Eye (tissue), 1 donor: ENCODE results near the gene TAPBPL.
A peak's percentile ranks its signal among the peaks of the same experiment; 100 is the strongest.
"Not testable (repeated sequence)": the region's sequence is repeated elsewhere in the genome, so short reads cannot be mapped to it uniquely, and the experiment has no call there.

Experiments used
- DNase-seq: peaks from one replicate; pipeline ENCODE4 v3.0.0-alpha.2; 2015

TAPBPL gene

DNA sequence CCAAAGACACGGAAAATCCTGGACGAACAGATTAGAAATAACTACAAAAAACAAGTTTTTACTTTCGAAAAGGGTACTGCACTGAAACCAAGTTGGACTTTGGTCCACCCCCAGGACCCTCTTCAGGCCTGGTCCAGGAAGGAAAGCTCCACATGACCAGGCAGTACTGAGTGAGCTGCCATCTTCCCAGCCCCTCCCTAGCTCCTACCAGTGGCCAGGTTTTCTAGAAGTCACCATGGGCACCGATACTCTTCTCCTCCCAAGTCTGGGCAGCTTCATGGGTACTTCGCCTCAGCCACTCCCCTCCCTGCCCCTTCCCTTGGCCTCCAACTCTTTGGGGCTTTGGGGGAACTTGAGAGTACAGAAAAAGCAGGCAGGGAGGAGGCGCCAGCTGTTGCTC, 12.0 kb downstream of the TAPBPL start:
- DNase-seq, result no peak

DNA sequence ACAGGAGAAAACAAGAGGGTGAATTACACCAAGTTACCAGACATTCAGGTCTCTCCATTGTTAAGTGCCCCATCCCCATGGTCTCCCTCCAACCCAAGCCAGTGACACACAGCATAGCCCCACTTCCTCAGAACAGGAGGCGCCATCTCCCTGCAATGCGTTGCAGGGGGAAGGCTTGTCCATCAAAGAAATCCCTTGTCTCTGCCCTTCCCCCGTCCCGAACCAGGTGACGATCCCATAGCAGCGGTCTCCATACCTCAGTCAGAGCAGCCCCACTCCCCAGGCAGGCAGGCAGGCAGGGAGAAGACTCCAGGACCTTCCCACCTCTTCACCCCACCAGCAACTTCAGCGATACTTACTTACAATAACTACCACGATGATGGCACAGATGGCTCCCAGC, 12.7 kb downstream of the TAPBPL start:
- no peak for DNase-seq

DNA sequence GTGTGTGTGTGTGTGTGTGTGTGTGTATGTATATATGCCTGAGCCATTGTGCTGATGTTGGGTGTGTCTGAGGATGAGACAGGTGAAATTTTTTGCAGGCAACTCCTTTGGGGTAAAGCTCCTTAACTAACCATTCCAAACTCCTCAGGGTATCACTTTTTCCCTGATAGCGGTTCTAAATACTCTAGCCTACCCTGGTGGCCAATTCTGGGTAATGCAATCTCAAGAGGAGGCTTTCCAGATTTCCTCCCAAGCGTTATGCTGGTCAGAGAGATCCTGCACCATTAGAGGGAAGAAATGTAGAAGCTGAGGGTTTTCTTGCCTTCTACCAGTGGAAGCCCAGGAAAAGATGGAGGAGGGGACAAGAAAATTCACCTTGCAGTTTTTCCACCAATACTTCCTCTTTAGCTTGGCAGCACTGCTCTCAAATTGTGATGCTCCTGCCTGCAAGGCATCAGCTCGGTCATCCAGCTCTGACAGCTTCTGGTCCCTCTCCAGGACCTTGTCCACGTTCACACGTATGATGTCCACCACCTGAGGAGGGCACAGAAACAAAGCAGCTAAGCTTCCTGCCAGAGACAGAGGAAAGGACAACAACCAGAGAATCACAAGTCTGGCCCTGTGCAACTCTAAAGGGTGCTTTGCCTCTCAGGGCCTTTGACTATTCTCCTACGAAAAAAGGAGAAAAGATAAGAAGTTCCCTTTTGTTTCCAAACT, 13.8 kb downstream of the TAPBPL start:
- peak; percentile 89 for DNase-seq

DNA sequence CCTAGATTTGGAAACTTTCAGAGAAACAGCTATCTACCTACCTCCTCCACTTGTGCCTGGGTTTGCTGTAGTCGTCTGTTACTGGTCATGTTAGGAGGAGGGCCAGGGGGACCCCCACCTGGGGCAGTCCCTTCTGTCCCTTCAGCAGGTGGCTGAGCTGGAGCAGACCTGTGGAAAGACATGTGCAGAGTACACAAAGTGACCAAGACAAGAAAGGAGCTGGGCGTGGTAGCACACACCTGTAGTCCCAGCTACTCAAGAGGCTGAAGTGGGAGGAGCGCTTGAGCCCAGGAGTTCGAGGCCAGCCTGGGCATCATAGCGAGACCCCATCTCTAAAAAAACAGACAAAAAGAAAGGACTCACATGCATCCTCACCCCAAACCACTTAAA, 14.3 kb downstream of the TAPBPL start:
- DNase-seq, result no peak

DNA sequence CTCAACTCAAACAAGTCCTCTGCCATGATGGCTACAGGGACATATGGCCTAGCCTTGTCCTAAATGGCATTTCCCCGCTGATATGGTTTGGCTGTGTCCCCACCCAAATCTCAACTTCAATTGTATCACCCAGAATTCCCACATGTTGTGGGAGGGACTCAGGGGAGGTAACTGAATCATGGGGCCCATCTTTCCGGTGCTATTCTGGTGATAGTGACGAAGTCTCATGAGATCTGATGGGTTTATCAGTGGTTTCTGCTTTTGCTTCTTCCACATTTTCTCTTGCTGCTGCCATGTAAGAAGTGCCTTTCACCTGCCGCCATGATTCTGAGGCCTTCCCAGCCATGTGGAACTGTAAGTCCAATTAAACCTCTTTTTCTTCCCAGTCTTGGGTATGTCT, 14.9 kb downstream of the TAPBPL start:
- not testable (repeated sequence) for DNase-seq

DNA sequence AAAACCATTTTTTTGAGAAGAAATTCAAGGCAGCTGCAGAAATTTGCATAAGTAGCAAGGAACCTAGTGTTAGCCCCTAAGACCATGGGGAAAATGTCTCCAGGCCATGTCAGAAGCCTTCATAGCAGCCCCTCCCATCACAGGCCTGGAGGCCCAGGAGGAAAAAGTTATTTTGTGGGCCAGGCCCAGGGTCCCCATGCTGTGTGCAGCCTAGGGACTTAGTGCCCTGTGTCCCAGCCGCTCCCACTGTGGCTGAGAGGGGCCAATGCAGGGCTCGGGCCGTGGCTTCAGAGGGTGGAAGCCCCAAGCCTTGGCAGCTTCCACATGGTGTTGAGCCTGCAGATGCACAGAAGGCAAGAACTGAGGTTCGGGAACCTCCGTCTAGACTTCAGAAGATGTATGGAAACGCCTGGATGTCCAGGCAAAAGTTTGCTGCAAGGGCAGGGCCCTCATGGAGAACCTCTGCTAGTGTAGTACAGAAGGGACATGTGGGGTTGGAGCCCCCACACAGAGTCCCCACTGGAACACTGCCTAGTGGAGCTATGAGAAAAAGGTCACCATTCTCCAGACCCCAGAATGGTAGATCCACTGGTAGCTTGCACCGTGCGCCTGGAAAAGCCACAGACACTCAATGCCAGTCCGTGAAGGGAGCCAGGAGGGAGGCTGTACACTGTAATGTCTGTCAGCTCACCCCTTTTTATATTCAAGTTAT, 15.9 kb downstream of the TAPBPL start:
- DNase-seq, result not testable (repeated sequence)

DNA sequence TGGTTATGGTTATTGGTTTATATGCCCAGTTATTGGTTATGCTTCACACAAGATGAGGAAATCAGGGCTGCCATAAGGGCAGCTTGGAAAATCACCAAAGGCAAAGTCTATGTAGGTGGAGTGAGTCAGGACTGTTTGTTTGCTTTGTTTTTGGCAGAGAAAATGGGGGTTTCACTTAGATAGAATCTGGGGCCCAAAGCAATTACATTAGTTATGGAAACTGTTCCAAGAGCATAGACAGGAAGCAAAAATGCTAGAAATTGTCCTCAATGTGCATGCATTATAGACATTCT, 16.4 kb downstream of the TAPBPL start:
- no peak for DNase-seq

DNA sequence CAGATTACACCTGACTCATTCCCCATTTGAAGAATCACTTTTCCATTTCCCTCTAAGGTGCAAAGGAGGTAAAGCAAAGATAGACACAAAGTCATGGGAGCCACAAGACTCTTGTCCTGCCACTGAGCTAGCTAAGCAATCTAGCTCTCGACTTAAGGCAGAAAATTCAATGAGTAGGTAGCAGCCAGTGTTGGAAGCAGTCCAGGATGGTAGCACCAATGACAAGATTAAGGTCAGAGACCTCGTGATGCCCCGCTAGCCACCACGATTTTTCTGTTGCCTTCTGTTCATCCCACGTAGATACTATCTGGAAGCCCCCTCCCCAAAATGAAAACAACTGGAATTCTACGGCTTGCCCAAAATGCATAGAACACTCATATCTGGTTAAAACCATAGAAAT, 17.2 kb downstream of the TAPBPL start:
- DNase-seq, result no peak

DNA sequence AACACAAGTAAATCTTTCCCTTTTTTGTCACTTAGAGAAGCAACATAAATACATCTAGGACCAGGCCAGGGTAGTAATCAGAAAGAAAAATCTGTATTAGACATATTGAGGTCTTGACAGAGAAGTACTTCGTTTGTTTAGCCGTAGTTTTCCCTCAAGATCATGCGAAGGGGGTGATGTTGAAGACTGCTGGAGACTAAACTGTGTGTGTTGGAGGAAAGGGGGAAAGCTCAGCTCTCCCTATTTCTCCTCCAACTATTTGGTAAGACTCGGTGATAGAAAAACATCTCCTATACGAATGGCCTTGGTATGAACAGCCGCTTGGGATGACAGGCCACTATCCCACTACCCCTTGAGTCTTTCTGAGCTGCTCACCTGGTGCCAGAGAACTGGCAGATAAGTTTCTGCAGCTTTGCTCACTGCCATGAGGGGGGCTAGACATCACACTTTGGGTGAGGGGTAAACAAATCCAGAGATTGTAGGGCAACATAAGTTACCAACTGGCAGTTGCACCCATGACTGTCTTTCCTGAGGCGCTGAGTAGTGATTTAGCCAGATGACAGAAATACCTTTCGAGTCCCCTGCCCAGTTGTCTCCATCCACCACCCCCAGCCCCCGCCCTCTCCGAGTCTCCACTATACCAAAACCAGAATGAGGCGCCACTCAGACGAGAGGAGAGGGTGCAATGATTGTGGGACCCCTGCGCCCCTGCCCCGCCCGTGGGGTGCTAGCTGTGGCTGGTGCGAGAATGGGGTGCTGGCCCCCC, 17.9 kb downstream of the TAPBPL start:
- peak; percentile 42 for DNase-seq

DNA sequence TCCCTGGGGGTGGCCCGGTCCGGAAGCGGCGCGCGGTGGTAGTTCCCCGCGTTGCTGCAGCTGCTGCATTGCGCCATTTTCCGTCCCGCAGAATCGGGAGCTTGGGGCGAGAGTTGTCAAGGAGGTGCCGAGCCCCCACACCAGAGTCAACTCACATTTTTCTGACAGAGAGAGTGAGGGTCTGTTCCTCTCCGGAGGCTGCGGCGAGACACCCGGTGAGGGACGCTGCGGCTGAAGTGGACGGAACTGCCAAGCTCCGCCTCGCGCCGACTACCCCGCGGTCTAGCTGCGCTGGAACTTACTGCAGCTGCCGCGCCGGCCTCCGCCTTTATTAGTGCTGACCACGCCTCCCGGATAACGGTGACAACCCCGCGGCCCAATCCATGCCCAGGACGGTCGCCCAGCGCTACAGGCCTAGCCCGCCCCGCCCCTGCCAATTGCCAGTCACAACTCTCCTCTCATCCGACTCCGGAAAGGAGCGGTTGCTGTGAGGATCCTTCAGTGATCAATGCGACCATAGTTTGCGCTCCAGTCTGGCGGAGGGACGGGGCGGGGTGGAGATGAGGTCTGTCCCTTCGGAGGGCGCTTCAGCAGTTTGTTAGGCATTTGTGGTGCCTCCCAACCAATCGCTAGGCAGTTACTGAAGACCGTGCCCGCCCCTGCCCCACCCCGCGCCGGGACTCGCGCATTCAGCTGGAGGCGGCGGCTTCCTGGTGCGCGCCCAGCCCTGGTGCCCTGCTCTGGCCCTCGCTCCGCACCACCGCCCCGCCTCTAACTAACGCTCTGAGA, 18.7 kb downstream of the TAPBPL start, which contains the start of gene VAMP1:
Gene VAMP1 (minus strand): TSS at position 303 of the 789 bp plus-strand sequence. CDS start 146 bp downstream, at position 157.
- DNase-seq, result peak; percentile 99

DNA sequence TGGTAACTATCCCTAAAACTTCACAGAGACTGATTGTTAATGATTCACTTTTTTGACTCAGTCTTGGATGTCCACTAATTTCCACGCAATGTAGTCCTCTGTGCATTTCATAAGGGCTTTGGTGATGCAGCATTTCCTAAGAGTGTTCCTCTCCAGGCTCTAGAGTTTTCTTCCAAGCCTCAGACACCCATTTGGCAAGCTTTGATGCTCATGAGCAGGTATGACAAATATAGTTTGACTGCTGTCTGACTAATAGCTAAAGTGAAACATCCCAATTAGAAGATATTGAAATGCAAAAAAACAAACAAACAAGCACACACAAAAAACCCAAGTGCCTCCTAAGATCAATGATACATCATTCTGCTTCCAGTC, 20.1 kb downstream of the TAPBPL start:
- no peak for DNase-seq

DNA sequence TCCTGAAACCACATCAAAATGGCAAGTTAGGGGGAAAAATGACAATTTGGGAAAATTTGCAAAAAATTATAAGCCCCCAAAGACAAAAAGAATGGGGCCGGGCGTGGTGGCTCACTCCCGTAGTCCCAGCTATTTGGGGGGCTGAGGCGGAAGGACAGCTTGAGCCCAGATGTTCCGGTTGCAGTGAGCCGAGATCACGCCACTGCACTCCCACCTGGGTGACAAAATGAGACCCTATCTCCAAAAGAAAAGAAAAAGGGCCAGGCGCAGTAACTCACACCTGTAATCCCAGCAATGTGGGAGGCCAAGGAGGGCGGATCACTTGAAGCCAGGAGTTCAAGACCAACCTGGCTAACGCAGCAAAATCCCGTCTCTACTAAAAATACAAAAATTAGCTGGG, 20.6 kb downstream of the TAPBPL start:
- no peak for DNase-seq

DNA sequence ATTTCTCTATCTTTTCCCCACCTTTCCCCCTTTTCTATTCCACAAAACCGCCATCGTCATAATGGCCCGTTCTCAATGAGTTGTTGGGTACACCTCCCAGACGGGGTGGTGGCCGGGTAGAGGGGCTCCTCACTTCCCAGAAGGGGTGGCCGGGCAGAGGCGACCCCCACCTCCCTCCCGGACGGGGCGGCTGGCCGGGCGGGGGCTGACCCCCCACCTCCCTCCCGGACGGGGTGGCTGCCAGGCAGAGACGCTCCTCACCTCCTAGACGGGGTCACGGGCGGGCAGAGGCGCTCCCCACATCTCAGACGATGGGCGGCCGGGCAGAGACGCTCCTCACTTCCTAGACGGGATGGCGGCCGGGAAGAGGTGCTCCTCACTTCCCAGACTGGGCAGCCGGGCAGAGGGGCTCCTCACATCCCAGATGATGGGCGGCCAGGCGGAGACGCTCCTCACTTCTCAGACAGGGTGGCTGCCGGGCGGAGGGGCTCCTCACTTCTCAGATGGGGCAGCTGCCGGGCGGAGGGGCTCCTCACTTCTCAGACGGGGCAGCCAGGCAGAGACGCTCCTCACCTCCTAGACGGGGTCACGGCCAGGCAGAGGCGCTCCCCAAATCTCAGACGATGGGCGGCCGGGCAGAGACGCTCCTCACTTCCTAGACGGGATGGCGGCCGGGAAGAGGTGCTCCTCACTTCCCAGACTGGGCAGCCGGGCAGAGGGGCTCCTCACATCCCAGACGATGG, 23.6 kb downstream of the TAPBPL start:
- DNase-seq, result not testable (repeated sequence)

DNA sequence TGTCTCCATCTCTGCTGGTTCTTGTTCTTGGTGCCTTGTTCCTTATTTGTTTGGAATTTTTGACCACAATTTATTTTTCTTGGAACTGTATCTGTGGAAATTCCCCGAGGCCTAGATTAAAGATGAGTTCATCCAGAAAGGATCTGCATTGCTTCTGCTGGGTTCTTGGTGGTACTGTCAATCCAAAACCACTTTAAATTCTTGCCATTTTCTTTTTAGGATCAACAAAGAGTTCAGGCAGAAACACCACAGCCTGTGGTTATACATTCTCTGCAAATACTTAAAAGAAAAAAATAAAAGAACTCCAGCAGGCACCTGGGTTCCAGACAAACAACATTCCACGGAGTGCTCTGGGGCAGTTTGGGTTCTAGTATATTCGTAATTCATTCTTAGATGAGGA, 24.6 kb downstream of the TAPBPL start:
- DNase-seq, result no peak

DNA sequence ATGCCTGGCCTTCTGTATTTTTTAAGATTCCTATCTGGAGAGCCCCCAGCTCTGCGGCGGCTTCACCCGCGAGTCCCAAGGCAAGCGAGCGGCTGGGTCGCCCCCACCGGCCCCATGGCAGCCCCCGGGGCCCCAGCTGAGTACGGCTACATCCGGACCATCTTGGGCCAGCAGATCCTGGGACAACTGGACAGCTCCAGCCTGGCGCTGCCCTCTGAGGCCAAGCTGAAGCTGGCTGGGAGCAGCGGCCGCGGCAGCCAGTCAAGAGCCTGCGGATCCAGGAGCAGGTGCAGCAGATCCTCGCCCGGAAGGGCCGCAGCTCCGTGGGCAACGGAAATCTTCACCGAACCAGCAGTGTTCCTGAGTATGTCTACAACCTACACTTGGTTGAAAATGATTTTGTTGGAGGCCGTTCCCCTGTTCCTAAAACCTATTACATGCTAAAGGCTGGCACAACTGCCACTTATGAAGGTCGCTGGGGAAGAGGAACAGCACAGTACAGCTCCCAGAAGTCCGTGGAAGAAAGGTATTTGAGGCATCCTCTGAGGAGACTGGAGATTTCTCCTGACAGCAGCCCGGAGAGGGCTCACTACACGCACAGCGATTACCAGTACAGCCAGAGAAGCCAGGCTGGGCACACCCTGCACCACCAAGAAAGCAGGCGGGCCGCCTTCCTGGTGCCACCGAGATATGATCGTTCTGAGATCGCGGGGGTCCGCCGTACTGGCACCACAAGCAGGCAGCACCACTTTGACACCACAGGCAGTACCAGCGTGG, 25.9 kb downstream of the TAPBPL start:
- DNase-seq, result not testable (repeated sequence)

DNA sequence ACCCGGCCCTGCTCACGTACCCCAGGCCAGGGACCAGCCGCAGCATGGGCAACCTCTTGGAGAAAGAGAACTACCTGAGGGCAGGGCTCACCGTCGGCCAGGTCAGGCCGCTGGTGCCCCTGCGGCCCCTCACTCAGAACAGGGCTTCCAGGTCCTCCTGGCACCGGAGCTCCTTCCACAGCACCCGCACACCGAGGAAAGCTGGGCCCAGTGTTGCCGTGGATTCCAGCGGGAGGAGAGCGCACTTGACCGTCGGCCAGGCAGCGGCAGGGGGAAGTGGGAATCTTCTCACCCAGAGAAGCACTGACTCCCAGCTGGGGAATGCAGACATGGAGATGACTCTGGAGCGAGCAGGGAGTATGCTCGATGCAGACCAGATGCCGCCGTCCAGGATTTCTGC, 26.6 kb downstream of the TAPBPL start:
- DNase-seq, result no peak

DNA sequence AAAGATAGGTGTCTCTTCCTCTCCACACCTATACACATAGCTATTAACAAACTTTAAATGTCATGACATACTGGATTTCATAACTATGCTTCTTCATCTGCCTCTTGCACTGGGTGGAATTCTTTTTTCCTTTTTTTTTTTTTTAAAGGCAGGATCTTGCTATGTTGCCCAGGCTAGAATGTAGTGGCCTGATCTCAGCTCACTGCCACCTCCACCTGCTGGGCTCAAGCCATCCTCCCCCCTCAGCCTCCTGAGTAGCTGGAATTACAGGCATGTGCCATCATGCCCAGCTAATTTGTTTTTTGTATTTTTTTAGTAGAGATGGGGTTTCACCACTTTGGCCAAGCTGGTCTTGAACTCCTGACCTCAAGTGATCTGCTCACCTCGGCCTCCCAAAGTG, 36.4 kb downstream of the TAPBPL start:
- DNase-seq, result no peak

DNA sequence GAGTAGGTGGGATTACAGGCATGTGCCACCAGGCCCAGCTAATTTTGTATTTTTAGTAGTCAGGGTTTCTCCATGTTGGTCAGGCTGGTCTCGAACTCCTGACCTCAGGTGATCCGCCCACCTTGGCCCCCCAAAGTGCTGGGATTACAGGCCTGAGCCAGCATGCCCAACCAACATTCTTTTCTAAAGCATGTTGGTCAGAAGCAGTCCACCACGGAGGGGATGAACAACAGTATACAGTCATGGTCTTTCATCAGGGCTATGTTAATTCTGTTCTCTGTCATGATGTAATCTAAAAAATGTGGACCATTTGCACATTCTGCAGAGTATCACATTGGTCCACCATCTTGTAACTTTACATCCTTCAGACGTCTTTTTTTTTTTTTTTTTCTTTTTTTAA, 37.6 kb downstream of the TAPBPL start:
- DNase-seq, result no peak

DNA sequence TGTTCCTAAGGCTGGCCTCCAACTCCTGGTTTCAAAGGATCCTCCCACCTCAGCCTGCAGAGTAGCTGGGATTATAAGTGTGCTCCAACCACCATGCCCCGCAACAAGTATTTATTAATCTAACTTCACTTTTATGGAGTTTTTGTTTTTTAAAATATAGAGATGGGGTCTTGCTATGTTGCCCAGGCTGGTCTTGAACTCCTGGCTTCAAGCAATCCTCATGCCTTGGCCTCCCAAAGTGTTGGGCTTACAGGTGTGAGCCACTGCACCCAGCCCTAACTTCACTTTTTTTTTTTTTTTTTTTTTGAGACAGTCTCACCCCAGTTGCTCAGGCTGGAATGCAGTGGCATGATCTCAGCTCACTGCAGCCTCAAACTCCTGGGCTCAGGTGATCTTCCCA, 38.8 kb downstream of the TAPBPL start:
- DNase-seq, result not testable (repeated sequence)

DNA sequence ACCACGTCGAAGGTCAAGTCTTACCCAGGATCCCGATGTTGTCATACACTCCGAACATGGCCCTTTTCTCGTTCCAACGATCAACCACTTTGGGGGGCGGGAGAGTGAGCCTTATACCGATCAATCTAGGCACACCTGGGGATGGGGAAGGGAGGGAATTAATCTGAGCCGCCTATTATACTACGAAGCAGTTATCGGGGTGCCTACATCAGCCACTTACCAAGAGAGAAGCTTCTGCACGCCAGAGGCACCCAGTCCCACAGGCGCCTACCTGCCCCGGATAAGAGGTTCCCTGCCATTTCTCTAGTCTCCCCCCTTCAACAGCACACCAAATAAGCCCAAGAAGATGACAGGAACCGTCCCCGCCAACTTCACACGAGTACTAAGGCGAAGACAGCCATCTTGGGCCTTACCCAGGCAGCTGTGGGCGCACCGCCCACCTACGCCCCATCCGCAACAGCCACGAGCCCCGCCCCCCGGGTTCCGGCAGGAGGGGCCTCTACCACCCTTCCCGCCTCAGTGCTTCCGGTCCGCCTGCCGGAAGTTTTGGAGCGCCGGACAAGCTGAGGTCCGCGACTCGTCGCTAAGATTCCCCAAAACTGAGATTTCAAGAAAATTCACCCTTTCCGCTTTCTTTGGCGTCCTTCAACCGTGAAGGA, 41.1 kb downstream of the TAPBPL start, which contains the start of gene MRPL51:
Gene MRPL51 (minus strand): TSS at position 425 of the 659 bp plus-strand sequence. CDS start 126 bp downstream, at position 299.
- peak; percentile 96 for DNase-seq
